ENCODE data around the gene TIGD6. TPM values are rescaled to one million over a fixed set of nuclear protein-coding genes. Genes with fewer than 3 reads are reported as not detected.

The TIGD6 gene
- 4.1 and 5.8 TPM in 2 replicates for total RNA-seq

GRCh38 chr5:150000256-150000989, at the start of gene TIGD6, which contains the start of gene HMGXB3:
Gene TIGD6 (minus strand): TSS chr5:150000654. CDS start chr5:149996348, 4,306 bp downstream.
Gene HMGXB3 (plus strand): TSS chr5:150000739. CDS start chr5:150004853, 4,114 bp downstream.

GRCh38 chr5:149960272-149961185, 39.9 kb downstream of the TIGD6 start, which contains the start of gene SLC26A2:
Gene SLC26A2 (plus strand): TSS chr5:149960758. CDS start chr5:149977653, 16,895 bp downstream.

GRCh38 chr5:149944666-149945065, 55.8 kb downstream of the TIGD6 start, which contains the start of gene PDE6A:
Gene PDE6A (minus strand): TSS chr5:149944793. CDS start chr5:149944673, 120 bp downstream.

Other genes with a start within 250 kb of the TIGD6 start
- gene PDE6A, start 55.9 kb downstream of the TIGD6 start, total RNA-seq = under 0.01 TPM in 1 of 2 replicates, not detected in the other
- 18.4 and 25.8 TPM in 2 replicates for gene SLC26A2, start 39.9 kb downstream of the TIGD6 start, total RNA-seq
- gene HMGXB3, start 85 bp upstream of the TIGD6 start, total RNA-seq = 27.1 and 30.1 TPM in 2 replicates
- not detected in 2 replicates for gene CSF1R, start 85.9 kb upstream of the TIGD6 start, total RNA-seq
- 0.63 and 3.1 TPM in 2 replicates for gene PDGFRB, start 155.2 kb upstream of the TIGD6 start, total RNA-seq
- not detected in 2 replicates for gene CDX1, start 166.1 kb upstream of the TIGD6 start, total RNA-seq
- not detected in 2 replicates for gene SLC6A7, start 189.4 kb upstream of the TIGD6 start, total RNA-seq

Data from endothelial cell of coronary artery (primary cell).